Activated CD4-positive, alpha-beta T cell treated with anti-CD3 and anti-CD28 coated beads for 4 hours (primary cell): ENCODE measurements around the gene DGCR2.
A peak's percentile ranks its signal among the peaks of the same experiment; 100 is the strongest.

Experiments used
- DNase-seq, 2 donors: peaks; one replicate each; pipeline ENCODE4 v3.0.0-alpha.2; 2020

Gene DGCR2

GRCh38 chr22:19126309-19127273 is 4.4 kb upstream of the DGCR2 start:
- no peak for DNase-seq

- no peak for DNase-seq
Observed at GRCh38 chr22:19125474-19126308, 3.5 kb upstream of the DGCR2 start.

DNA sequence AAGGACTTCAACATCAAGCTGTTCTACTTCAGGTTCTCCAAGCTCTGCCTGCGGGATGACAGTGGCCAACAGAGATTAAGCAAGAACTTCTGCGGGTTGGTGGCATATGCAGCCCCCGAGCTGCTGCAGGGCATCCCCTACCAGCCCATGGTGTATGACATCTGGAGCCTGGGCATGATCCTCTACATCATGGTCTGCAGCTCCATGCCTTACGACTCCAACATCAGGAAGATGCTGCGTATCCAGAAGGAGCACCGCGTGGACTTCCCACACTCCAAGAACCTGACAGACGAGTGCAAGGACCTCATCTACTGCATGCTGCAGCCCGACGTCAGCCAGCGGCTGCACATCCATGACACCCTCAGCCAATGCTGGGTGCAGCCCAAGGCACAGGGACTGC is 2.8 kb upstream of the DGCR2 start:
- no peak for DNase-seq

GRCh38 chr22:19124377-19124776 is 2.2 kb upstream of the DGCR2 start:
- DNase-seq = no peak

DNA sequence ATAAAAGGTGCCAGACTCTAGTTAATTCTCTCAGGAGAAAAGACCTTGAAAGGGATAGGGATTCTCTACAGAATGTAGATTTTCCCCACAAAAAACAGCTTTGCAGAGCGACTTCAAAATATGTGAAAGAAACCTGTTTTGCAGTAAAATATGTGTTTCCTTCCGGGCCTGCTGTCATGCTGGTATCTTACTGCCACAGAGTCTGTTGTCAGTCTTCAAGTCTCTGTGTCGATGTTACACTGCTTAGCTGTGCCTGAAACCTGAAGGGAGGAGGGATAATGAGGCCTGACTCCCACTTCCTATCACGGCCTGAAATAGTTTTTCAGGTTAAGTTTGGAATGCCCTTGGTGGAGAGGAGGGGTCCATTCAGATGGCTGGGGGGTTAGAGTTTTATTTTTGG is 1.7 kb upstream of the DGCR2 start:
- no peak for DNase-seq

DNA sequence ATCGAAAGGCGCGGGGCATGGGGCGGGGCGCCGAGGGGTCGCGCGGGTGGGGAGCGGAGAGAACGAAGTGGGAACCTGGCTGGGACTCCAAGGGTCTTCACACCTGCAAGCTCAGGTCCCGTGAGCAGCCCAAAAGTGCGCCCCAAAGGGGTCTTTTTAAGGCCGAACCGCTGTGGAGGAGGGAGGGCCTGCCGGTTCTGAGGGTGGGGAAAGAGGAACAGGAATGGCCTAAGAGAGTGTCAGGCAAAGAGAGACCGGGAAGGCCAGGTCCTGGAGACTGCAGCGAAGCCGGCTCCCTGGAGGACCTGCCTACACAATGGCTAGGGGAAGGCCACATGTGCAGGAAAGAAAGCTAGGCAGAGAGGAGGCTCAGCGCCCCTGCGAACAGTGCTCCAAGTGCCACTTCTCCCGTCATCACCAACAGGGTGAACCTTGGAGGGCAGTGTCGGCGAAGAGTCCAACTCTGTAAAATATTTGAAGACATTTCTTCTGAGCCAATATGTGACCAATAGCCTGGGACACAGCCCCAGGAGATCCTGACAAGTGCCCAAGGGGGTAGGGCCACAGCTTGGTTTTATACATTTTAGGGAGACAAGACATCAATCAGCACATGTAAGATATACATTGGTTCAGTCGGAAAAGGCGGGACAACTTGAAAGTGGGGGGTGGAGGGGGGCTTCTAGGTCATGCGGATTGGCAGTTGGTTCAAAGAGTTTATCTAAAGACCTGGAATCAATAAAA is 710 bp upstream of the DGCR2 start:
- DNase-seq = no peak

- DNase-seq = peak in 1 of 2 donors; percentile 41
Observed at GRCh38 chr22:19121631-19122142, 525 bp downstream of the DGCR2 start.

DNA sequence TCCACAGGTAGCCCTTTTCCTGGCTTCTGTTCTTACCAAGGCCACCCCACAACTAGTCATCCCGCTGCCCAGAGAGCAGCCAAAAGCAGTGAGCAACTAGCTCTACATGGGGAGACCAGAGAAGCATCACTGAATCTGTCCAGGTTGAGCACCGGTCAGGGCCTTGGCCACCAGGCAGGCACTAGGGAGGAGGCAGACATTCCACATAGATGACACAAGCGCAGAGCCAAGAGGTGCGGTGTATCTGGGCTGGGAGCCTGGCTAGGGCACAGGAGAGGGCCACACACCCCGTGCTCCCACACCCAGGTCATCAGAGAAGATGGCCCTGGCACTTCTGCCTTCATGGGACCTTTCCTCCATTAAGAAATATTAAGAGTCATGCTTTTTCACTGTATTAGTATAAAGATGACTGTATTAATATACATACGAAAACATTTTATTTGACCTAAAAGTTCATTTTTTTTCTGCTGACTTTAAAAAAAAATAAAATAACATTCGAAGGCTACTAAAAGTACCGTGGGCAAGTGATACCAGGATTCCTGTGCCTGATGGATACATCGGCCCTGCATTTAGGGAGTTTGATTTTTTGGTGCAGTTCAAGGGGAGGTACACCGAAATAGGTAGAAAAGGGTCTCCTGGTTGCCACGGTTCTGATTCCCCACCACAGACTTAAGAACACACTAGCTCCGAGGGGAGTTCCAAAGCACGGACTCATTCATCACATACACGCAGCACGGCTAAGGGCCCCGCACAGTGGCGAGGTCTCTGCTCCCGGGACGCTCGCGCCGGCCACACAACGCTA is 1.2 kb downstream of the DGCR2 start:
- DNase-seq = no peak

DNA sequence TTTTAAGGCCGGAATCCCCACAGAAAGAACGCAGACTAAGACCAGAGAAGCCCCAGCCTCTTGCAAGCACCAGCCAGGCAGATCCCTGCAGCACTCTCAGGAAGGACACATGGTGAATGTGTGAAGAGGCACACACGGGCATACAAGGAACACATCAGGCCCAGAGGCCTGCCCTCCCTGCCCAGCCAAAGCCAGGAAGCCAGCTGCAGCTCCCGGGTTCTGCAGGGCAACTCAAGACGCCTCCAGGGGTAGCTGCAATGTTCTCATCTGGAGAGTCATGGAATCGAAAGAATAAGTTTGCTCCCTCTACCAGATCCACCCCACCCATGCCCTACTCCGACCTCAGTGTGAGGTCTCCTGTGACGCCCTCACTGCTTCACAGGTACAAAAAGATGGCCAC is 2.3 kb downstream of the DGCR2 start:
- DNase-seq = no peak

GRCh38 chr22:19118329-19118880 is 3.8 kb downstream of the DGCR2 start:
- DNase-seq = no peak

DNA sequence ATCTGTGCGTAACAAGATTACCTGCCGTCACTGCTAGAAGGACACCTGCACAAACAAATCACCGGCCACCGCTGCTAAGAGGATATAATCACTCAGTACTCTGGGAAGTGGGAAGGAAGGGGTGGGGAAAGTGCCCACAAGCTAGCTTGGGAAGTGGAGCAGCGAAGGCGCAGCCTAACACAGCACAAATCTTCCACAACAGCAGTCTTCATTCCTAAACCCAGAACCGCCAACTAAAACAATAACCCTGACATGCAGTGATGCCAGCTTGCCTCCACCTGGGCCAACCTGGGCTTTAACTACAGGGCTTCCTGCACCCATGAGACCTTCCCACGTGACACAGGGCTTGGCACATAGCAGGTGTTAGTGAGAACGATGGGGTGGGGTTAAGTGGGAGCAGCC is 5.1 kb downstream of the DGCR2 start:
- DNase-seq = no peak

DNA sequence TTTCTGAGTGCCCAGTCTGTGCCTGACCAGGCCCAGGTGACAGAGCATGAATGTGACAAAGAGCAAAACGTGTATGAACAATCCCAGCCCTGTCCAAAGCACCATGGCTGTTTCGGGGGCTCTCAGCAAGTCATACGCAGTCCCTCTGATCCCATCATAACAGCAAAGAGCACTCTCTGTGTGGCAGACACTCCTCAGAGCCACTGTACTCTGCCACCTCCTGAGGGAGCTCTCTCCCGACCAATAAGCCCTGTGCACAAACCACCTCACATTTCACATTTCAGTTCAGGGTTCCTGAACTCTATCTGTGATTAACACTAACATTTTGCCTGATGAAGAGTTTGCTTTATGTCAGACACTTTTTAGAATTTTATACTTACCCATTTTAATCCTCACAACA is 6.6 kb downstream of the DGCR2 start:
- DNase-seq = no peak

DNA sequence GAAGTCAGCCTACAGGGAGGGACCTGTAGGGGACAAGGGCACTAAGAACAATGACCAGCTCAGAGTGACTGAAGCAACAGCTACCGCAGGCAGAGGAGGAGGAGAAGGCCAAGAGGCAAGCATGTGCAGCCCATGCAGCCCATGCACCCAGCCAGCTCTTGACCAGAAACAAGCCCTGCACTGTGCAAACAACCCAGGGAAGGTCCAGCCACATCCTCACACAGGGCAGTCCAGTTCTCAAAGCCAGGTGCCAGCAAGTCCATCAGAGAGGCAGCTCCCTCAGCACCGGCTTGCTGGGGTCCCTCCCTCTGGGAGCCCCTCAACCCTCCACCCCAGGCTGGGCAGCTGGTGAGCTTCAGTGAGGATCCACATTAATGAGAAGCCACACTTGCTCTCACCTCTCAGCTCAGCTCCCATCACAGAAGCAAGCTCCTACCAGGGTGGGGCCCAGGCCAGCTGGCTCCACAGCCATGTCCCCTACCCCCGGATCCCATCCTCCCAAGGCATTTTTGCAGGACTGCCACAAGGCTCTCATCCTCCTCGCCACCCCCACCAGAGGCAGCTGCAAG is 7.1 kb downstream of the DGCR2 start:
- no peak for DNase-seq

DNA sequence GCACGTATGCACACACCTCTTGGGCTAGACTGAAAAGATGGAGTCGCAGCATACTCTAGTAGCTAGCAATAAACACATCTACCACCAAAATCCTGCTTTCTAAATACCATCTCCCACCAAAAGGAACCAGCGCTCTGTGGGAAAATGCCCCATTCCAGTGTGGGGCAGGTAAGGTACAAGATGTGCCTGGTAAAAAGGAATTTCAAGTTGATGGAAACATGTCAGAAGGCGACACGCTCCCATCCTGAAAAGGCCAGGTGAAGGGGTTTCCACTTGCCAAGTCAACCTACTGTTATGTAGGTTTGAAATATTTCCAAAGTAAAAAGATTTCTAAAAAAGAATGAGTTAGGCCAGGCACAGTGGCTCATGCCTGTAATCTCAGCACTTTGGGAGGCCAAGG is 8.8 kb downstream of the DGCR2 start:
- no peak for DNase-seq

DNA sequence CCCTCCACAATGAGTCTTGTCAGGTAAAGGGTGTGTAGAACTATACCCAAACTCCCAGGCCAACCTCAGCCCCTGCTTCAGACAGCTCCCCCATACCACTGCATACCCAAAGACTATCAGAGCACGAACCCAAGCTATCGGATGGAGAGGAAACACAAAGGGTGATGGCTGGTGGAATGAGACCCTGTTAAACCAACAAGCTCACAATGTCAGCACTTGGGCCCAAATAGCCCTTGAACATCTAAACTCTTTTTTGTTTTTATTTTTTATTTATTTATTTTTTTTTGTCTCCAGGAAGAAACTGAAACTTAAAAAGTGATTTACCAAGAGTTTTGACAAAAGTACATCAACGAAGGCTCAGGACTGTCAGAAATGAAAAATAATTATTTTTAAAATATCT is 10.6 kb downstream of the DGCR2 start:
- DNase-seq = no peak

DNA sequence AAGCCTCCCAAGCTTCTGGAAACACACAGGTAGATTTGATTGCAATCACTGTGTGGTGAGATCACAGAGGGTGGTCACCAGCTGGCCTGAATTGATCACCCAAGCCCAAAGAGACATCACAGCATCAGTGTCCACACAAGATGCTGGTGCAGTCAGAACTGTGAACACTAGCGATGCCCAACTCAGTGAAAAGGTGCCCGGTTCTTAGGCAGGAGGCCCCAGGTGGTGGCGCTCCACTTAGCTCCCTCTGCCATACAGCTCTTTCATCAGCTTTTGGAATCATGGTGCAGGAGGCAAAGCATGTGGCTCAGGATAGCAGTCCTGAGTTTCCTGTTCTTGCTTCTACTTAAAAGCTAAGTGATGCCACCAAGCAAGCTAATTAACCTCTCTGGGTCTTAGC is 11.1 kb downstream of the DGCR2 start:
- DNase-seq = no peak

DNA sequence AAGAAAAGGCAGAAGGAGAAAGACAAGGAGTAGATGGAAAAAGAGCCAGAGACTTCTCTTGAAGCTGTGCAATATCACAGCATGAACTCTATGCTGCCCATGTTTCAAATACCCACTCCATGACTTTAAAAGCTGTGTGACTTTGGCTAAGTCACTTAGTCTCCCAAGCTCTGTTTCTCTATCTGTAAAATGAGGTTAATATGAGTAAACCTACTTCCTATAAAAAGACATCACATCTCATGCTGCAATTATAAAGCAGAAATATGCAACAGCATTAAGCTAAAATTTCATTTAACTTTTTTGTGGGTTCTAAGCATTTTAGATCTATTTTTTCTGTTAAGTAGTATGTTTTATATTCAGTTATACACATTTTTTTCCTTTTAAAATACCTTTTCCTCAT is 11.6 kb downstream of the DGCR2 start:
- DNase-seq = no peak

DNA sequence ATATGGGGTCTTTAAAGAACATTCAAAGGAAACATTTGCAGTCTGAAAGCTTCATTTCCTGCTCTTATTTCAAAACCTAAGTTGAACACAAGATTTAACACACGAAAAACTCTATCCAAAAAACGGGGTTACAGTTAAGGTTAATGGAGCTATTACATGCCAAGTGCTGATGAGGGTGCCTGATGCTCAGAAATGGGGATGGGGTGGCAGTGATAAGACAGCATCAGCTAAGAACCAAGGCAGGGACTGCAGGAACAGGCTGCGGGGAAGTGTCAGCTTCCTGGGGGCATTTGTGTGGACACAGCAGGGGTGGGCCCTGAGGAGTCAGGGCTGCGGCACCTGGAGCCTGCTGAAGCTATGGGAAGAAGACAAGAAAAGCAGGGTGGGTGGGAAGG is 12.2 kb downstream of the DGCR2 start:
- DNase-seq = no peak

DNA sequence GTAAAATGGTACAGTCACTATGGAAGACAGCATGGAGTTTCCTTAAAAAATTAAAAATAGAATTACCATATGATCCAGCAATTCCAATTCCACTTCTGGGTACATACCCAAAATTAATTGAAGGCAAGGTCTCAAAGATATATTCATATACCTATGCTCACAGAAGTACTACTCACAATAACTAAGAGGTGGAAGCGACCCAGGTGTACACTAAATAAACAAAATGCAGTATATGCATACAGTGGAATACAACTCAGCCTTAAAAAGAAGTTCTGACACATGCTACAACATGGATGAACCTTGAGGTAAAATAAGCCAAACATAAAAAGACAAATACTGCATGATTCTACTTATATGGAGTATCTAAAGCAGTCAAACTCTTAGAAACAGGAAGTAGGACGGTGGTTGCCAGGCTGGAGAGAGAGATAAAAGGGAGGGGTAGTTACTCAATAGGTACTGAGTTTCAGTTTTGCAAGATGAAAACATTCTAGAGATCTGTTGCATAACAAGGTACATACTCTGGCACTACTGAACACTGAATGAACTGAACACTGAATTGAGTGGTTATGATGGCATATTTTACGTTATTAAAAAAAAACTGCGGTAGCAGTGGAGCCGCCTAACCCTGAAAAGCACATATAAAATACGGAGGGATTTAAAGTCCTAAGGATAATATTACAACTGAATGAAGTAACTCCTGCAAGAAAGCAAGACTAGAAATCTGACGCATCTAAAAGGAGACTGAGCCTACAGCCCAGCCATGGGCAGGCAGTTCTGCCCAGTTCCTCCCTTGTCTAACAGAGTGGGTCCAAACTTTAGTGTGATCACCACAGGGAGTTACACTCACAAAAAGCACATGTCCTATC is 12.8 kb downstream of the DGCR2 start:
- DNase-seq = peak; percentile 35 to 49

DNA sequence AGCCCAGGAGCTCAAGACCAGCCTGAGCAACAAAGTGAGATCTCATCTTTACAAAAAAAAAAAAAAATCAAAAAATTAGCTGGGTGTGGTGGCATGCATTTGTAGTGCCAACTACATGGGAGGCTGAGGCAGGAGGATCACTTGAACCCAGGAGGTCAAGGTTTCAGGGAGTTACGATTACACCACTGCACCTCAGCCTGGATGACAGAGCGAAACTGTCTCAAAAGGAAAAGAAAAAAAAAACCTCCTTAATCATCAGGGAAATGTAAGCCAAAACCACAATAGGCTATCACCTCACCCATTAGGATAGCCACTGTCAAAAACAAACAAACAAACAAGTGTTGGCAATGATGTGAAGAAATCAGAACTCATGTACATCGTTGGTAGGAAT is 13.4 kb downstream of the DGCR2 start:
- no peak for DNase-seq

GRCh38 chr22:19107730-19108074 is 14.5 kb downstream of the DGCR2 start:
- DNase-seq = no peak
